ENCODE measurements around the gene HSPA1A. TPM values are rescaled to one million over a fixed set of nuclear protein-coding genes. Genes with fewer than 3 reads are reported as not detected.

Gene HSPA1A
- total RNA-seq, 2 experiments from 2014 or later = 0.22 to 2.2 TPM

GRCh38 chr6:31865205-31866118, 50.1 kb downstream of the HSPA1A start:
- intact Hi-C loops (cut with micrococcal nuclease; ENCODE audit: unreplicated experiment) = no loop called here
- H3K4me3 ChIP-seq (ENCODE audit: low read depth, low read length, poor library complexity, severe bottlenecking) = no peak overlapping the region
- peaks cover 20% of the 10 kb centered on the region for H3K4me1 ChIP-seq (ENCODE audit: insufficient read depth, low read length, poor library complexity, severe bottlenecking)
- POLR2A ChIA-PET = interaction anchor here (0.7 kb wide), 1 partner anchor 9 kb away, joined by 5 read pairs; no protein-coding TSS in a partner anchor
- CTCF ChIA-PET (ENCODE audit: unreplicated experiment) = no interaction called here
- peak overlapping the region; percentile 74; the same call in 1 of the 2 replicates for H3K4me2 ChIP-seq (ENCODE audit: low read length)
- DNase-seq (ENCODE audit: low spot score) = no peak
- no peaks in the 10 kb centered on the region for H3K36me3 ChIP-seq (ENCODE audit: insufficient read depth, low read length)
- H3K79me2 ChIP-seq (ENCODE audit: insufficient read depth, low read depth, low read length) = no peaks in the 10 kb centered on the region
- no peaks in the 10 kb centered on the region for H3K9me3 ChIP-seq (ENCODE audit: low read length)
- H3K9me2 ChIP-seq (ENCODE audit: insufficient read depth, low read length) = no peaks in the 10 kb centered on the region
- no TSS peak for BruUV-seq (replicated peaks)
- no peak overlapping the region for H3K27ac ChIP-seq (ENCODE audit: low read depth, low read length, poor library complexity, severe bottlenecking)
- TF ChIP-seq, protein P1, sequence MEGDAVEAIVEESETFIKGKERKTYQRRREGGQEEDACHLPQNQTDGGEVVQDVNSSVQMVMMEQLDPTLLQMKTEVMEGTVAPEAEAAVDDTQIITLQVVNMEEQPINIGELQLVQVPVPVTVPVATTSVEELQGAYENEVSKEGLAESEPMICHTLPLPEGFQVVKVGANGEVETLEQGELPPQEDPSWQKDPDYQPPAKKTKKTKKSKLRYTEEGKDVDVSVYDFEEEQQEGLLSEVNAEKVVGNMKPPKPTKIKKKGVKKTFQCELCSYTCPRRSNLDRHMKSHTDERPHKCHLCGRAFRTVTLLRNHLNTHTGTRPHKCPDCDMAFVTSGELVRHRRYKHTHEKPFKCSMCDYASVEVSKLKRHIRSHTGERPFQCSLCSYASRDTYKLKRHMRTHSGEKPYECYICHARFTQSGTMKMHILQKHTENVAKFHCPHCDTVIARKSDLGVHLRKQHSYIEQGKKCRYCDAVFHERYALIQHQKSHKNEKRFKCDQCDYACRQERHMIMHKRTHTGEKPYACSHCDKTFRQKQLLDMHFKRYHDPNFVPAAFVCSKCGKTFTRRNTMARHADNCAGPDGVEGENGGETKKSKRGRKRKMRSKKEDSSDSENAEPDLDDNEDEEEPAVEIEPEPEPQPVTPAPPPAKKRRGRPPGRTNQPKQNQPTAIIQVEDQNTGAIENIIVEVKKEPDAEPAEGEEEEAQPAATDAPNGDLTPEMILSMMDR (conservative IDR thresholded peaks at IDR 0.05; ENCODE audit: low read length) = no peak
- TF ChIP-seq EZH2phosphoT487 (IDR thresholded peaks at IDR 0.05; ENCODE audit: borderline replicate concordance, low read depth, low read length) = no peak
- H2AFZ ChIP-seq (ENCODE audit: low read length) = no peak overlapping the region
- no peaks in the 10 kb centered on the region for H4K20me1 ChIP-seq (ENCODE audit: insufficient read depth, low read length)

Small RNAs within 50 kb of the gene (small RNA-seq; reads per million reads assigned to genes)
- gene RF00019 (not detected), gene SNORD48 (116 reads per million, percentile 99 among the genes with 10 or more reads in this experiment), gene SNORD52 (not detected)

Other genes with a start within 250 kb of the HSPA1A start
Only the 30 nearest of the 40 such genes appear.
- gene BAG6, start 162.9 kb upstream of the HSPA1A start, total RNA-seq (2014; rRNA removed; shearing (Covaris generic)) = 191 and 233 TPM in 2 replicates
- 320 and 323 TPM in 2 replicates for gene BAG6, start 162.9 kb upstream of the HSPA1A start, total RNA-seq (2022)
- 0.13 and 1.5 TPM in 2 replicates for gene APOM, start 159.6 kb upstream of the HSPA1A start, total RNA-seq (2014; rRNA removed; shearing (Covaris generic))
- gene APOM, start 159.6 kb upstream of the HSPA1A start, total RNA-seq (2022) = 2.1 and 3.6 TPM in 2 replicates
- gene C6orf47, start 154.8 kb upstream of the HSPA1A start, total RNA-seq (2014; rRNA removed; shearing (Covaris generic)) = 17.5 and 18.5 TPM in 2 replicates
- 16.7 and 17.4 TPM in 2 replicates for gene C6orf47, start 154.8 kb upstream of the HSPA1A start, total RNA-seq (2022)
- 34.3 and 50.9 TPM in 2 replicates for gene GPANK1, start 150.5 kb upstream of the HSPA1A start, total RNA-seq (2014; rRNA removed; shearing (Covaris generic))
- gene GPANK1, start 150.5 kb upstream of the HSPA1A start, total RNA-seq (2022) = 38.8 and 40.7 TPM in 2 replicates
- gene CSNK2B, start 149.5 kb upstream of the HSPA1A start, total RNA-seq (2014; rRNA removed; shearing (Covaris generic)) = 207 and 230 TPM in 2 replicates
- 245 and 254 TPM in 2 replicates for gene CSNK2B, start 149.5 kb upstream of the HSPA1A start, total RNA-seq (2022)
- 12.3 and 15.9 TPM in 2 replicates for gene LY6G5B, start 145.6 kb upstream of the HSPA1A start, total RNA-seq (2014; rRNA removed; shearing (Covaris generic))
- gene LY6G5B, start 145.6 kb upstream of the HSPA1A start, total RNA-seq (2022) = 28.7 and 32.0 TPM in 2 replicates
- 1.6 and 1.8 TPM in 2 replicates for gene LY6G5C, start 134.5 kb upstream of the HSPA1A start, total RNA-seq (2014; rRNA removed; shearing (Covaris generic))
- 2.5 and 3.5 TPM in 2 replicates for gene LY6G5C, start 134.5 kb upstream of the HSPA1A start, total RNA-seq (2022)
- gene ABHD16A, start 112.2 kb upstream of the HSPA1A start, total RNA-seq (2014; rRNA removed; shearing (Covaris generic)) = 28.6 and 34.8 TPM in 2 replicates
- gene ABHD16A, start 112.2 kb upstream of the HSPA1A start, total RNA-seq (2022) = 32.7 and 35.2 TPM in 2 replicates
- gene LY6G6F, start 108.7 kb upstream of the HSPA1A start, total RNA-seq (2014; rRNA removed; shearing (Covaris generic)) = not detected in 2 replicates
- gene LY6G6F, start 108.7 kb upstream of the HSPA1A start, total RNA-seq (2022) = not detected in 2 replicates
- not detected in 2 replicates for gene LY6G6D, start 100.2 kb upstream of the HSPA1A start, total RNA-seq (2014; rRNA removed; shearing (Covaris generic))
- gene LY6G6D, start 100.2 kb upstream of the HSPA1A start, total RNA-seq (2022) = not detected in 2 replicates
- gene LY6G6C, start 93.8 kb upstream of the HSPA1A start, total RNA-seq (2014; rRNA removed; shearing (Covaris generic)) = not detected in 2 replicates
- not detected in 2 replicates for gene LY6G6C, start 93.8 kb upstream of the HSPA1A start, total RNA-seq (2022)
- gene MPIG6B, start 92.2 kb upstream of the HSPA1A start, total RNA-seq (2014; rRNA removed; shearing (Covaris generic)) = not detected in 2 replicates
- not detected in 2 replicates for gene MPIG6B, start 92.2 kb upstream of the HSPA1A start, total RNA-seq (2022)
- gene DDAH2, start 86.2 kb upstream of the HSPA1A start, total RNA-seq (2014; rRNA removed; shearing (Covaris generic)) = 14.0 and 20.6 TPM in 2 replicates
- gene DDAH2, start 86.2 kb upstream of the HSPA1A start, total RNA-seq (2022) = 20.4 and 26.4 TPM in 2 replicates
- gene CLIC1, start 79.0 kb upstream of the HSPA1A start, total RNA-seq (2014; rRNA removed; shearing (Covaris generic)) = 376 and 413 TPM in 2 replicates
- gene CLIC1, start 79.0 kb upstream of the HSPA1A start, total RNA-seq (2022) = 314 and 318 TPM in 2 replicates
- gene MSH5, start 75.5 kb upstream of the HSPA1A start, total RNA-seq (2014; rRNA removed; shearing (Covaris generic)) = 104 and 108 TPM in 2 replicates
- 218 and 258 TPM in 2 replicates for gene MSH5, start 75.5 kb upstream of the HSPA1A start, total RNA-seq (2022)
- 31.3 and 47.1 TPM in 2 replicates for gene SAPCD1, start 52.9 kb upstream of the HSPA1A start, total RNA-seq (2014; rRNA removed; shearing (Covaris generic))
- gene SAPCD1, start 52.9 kb upstream of the HSPA1A start, total RNA-seq (2022) = 53.5 and 66.8 TPM in 2 replicates
- gene VWA7, start 38.2 kb upstream of the HSPA1A start, total RNA-seq (2014; rRNA removed; shearing (Covaris generic)) = 2.1 and 2.2 TPM in 2 replicates
- gene VWA7, start 38.2 kb upstream of the HSPA1A start, total RNA-seq (2022) = 3.7 and 6.5 TPM in 2 replicates
- 47.0 and 51.2 TPM in 2 replicates for gene VARS1, start 19.8 kb upstream of the HSPA1A start, total RNA-seq (2014; rRNA removed; shearing (Covaris generic))
- gene VARS1, start 19.8 kb upstream of the HSPA1A start, total RNA-seq (2022) = 118 and 137 TPM in 2 replicates
- gene LSM2, start 8.6 kb upstream of the HSPA1A start, total RNA-seq (2014; rRNA removed; shearing (Covaris generic)) = 65.2 and 78.4 TPM in 2 replicates
- gene LSM2, start 8.6 kb upstream of the HSPA1A start, total RNA-seq (2022) = 78.0 and 82.6 TPM in 2 replicates
- 0.19 TPM in 1 of 2 replicates, not detected in the other for gene HSPA1L, start 260 bp upstream of the HSPA1A start, total RNA-seq (2014; rRNA removed; shearing (Covaris generic))
- 0.15 and 0.49 TPM in 2 replicates for gene HSPA1L, start 260 bp upstream of the HSPA1A start, total RNA-seq (2022)
- 160 and 177 TPM in 2 replicates for gene HSPA1B, start 12.2 kb downstream of the HSPA1A start, total RNA-seq (2014; rRNA removed; shearing (Covaris generic))
- gene HSPA1B, start 12.2 kb downstream of the HSPA1A start, total RNA-seq (2022) = 40.1 and 60.9 TPM in 2 replicates
- 5.5 and 7.0 TPM in 2 replicates for gene NEU1, start 47.3 kb downstream of the HSPA1A start, total RNA-seq (2014; rRNA removed; shearing (Covaris generic))
- 10.6 and 13.4 TPM in 2 replicates for gene NEU1, start 47.3 kb downstream of the HSPA1A start, total RNA-seq (2022)
- not detected in 2 replicates for gene SLC44A4, start 63.5 kb downstream of the HSPA1A start, total RNA-seq (2014; rRNA removed; shearing (Covaris generic))
- gene SLC44A4, start 63.5 kb downstream of the HSPA1A start, total RNA-seq (2022) = not detected in 2 replicates
- gene EHMT2, start 82.2 kb downstream of the HSPA1A start, total RNA-seq (2014; rRNA removed; shearing (Covaris generic)) = 49.5 and 55.1 TPM in 2 replicates
- 70.4 and 76.8 TPM in 2 replicates for gene EHMT2, start 82.2 kb downstream of the HSPA1A start, total RNA-seq (2022)
- 12.8 and 17.6 TPM in 2 replicates for gene ZBTB12, start 86.5 kb downstream of the HSPA1A start, total RNA-seq (2014; rRNA removed; shearing (Covaris generic))
- gene ZBTB12, start 86.5 kb downstream of the HSPA1A start, total RNA-seq (2022) = 20.2 and 21.0 TPM in 2 replicates
- 3.1 and 3.4 TPM in 2 replicates for gene C2, start 112.2 kb downstream of the HSPA1A start, total RNA-seq (2014; rRNA removed; shearing (Covaris generic))
- 4.4 and 8.7 TPM in 2 replicates for gene C2, start 112.2 kb downstream of the HSPA1A start, total RNA-seq (2022)
- gene CFB, start 130.6 kb downstream of the HSPA1A start, total RNA-seq (2014; rRNA removed; shearing (Covaris generic)) = 1.1 TPM in 1 of 2 replicates, not detected in the other
- 1.2 and 2.4 TPM in 2 replicates for gene CFB, start 130.6 kb downstream of the HSPA1A start, total RNA-seq (2022)
- 94.8 and 134 TPM in 2 replicates for gene NELFE, start 143.4 kb downstream of the HSPA1A start, total RNA-seq (2014; rRNA removed; shearing (Covaris generic))
- 76.1 and 77.8 TPM in 2 replicates for gene NELFE, start 143.4 kb downstream of the HSPA1A start, total RNA-seq (2022)
- 45.8 and 62.2 TPM in 2 replicates for gene SKIC2, start 143.6 kb downstream of the HSPA1A start, total RNA-seq (2014; rRNA removed; shearing (Covaris generic))
- 69.8 and 77.5 TPM in 2 replicates for gene SKIC2, start 143.6 kb downstream of the HSPA1A start, total RNA-seq (2022)
- 34.9 and 36.5 TPM in 2 replicates for gene DXO, start 156.6 kb downstream of the HSPA1A start, total RNA-seq (2014; rRNA removed; shearing (Covaris generic))
- gene DXO, start 156.6 kb downstream of the HSPA1A start, total RNA-seq (2022) = 17.5 and 28.0 TPM in 2 replicates

Measured in OCI-LY7 (cell line).